ENCODE measurements around the gene DMGDH. TPM values are rescaled to one million over a fixed set of nuclear protein-coding genes. Genes with fewer than 3 reads are reported as not detected.

DMGDH gene
- total and polyA plus RNA-seq, 10 of the 15 experiments (the other 5 are each of a cell fraction or from before 2014, with no cell fraction given): 0.22 to 1.5 (median 0.44) TPM; not detected in 3

DNA sequence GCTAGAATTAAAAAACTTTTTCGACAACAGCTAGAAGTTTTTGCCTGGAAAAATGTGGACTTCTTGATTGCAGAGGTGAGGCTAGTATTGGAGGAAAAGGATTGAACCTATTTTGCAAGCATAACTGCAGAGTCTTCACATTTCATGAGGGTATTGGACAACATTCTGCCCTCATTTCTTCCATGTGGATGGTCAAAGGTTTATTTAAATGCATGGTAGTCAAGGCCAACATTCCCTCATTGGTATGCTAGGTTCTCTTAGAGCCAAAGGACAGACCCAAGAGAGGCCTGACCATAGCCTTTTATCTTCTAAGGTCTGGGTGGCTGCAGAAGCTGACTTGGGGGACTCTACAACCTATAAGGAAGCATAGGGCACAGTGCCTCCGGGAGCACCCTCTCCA, 11.3 kb upstream of the DMGDH start:
- H3K27me3 ChIP-seq (replicated peaks in 1 of 2; ENCODE audit: control insufficient read depth in 2 of 2, insufficient read depth in 2 of 2, low read length in 1 of 2): no peaks in the 10 kb centered on the region
- no peak overlapping the region for H3K9ac ChIP-seq (ENCODE audit: control insufficient read depth, insufficient read depth, low read length)
- ATAC-seq (no peak), DNase-seq (ENCODE audit: low read depth, low spot score) (no peak), FAIRE-seq (no peak)
- WGBS (ENCODE audit: insufficient coverage, insufficient replicate concordance, low lambda C conversion rate, missing lambda C conversion rate): 29% methylated on average over 2 of the region's 2 CpGs
- no peak for TF ChIP-seq LARP7 (IDR thresholded peaks at IDR 0.05)
- TF ChIP-seq TBL1XR1 (IDR thresholded peaks at IDR 0.05; ENCODE audit: low read depth, low read length): no peak
- no peak for TF ChIP-seq KAT2A (conservative IDR thresholded peaks at IDR 0.05; ENCODE audit: control insufficient read depth, low read depth, low read length)
- H3K36me3 ChIP-seq (ENCODE audit: control insufficient read depth in 2 of 2, insufficient read depth in 2 of 2, low read length in 1 of 2): no peaks in the 10 kb centered on the region
- H3K79me2 ChIP-seq (ENCODE audit: control insufficient read depth, insufficient read depth, low read length): no peaks in the 10 kb centered on the region
- POLR2A ChIA-PET: no interaction called here
- H3K4me1 ChIP-seq (ENCODE audit: control insufficient read depth, insufficient read depth, low read length): no peaks in the 10 kb centered on the region
- H3K27ac ChIP-seq (ENCODE audit: control insufficient read depth, insufficient read depth): no peak overlapping the region
- in situ Hi-C loops (cut with MboI) (no loop called here), intact Hi-C loops (cut with micrococcal nuclease; ENCODE audit: unreplicated experiment) (no loop called here)
- H3K4me3 ChIP-seq: no peak overlapping the region
- RAD21 ChIA-PET (ENCODE audit: unreplicated experiment): no interaction called here
- SMC1A ChIA-PET (ENCODE audit: uncharacterized antibody, unreplicated experiment): no interaction called here
- H4K20me1 ChIP-seq (ENCODE audit: control insufficient read depth, insufficient read depth): no peaks in the 10 kb centered on the region
- no peak overlapping the region for H2AFZ ChIP-seq (ENCODE audit: control insufficient read depth, low read depth, low read length)
- CTCF ChIA-PET: interaction anchor here (0.8 to 1.2 kb wide), 3 partner anchors 10 to 60 kb away, joined by 3 to 4 read pairs (median 3); no protein-coding TSS in a partner anchor
- H3K4me2 ChIP-seq (ENCODE audit: control insufficient read depth, insufficient read depth): no peak overlapping the region
- BruUV-seq (replicated peaks): no TSS peak
- no peaks in the 10 kb centered on the region for H3K9me3 ChIP-seq (replicated peaks; ENCODE audit: control insufficient read depth, insufficient read depth, low read length)

DNA sequence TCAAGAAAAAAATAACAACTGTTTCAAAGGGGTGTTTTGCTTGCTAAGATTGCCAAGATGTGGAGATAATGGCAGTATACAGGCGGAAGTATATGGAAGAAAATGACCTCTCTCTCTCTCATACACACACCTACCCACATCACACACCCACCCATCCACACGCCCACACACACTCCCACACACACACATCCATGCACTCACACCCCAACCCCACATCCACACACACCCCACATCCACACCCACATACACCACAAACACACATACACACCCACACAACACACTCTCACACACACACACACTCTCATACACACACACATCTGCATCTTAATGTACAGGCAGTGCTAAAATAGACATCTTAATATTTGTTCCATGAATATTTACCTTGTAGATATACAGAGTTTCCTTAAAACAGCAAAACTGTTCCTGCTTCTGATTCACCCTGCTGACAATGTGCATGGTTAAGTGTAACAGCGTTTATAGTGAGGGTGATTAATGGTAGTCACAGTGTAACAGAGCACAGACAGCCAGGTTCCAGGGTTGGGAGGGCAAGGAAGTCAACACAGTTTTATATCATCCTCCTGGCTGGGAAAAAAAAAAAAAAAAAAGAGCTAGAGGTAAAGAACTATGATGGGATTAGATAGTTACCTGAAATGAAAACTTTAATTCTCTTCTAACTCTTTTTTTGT, 8.3 kb upstream of the DMGDH start:
- Histone ChIP-seq H3K4me2 (ENCODE audit: control insufficient read depth, insufficient read depth) (no peak overlapping the region), H3K9me3 (replicated peaks; ENCODE audit: control insufficient read depth, insufficient read depth, low read length) (no peaks in the 10 kb centered on the region), H3K9ac (ENCODE audit: control insufficient read depth, insufficient read depth, low read length) (no peak overlapping the region), H3K27ac (ENCODE audit: control insufficient read depth, insufficient read depth) (no peak overlapping the region), H3K79me2 (ENCODE audit: control insufficient read depth, insufficient read depth, low read length) (no peaks in the 10 kb centered on the region), H2AFZ (ENCODE audit: control insufficient read depth, low read depth, low read length) (no peak overlapping the region), H4K20me1 (ENCODE audit: control insufficient read depth, insufficient read depth) (no peaks in the 10 kb centered on the region), H3K4me1 (ENCODE audit: control insufficient read depth, insufficient read depth, low read length) (no peaks in the 10 kb centered on the region), H3K36me3 (ENCODE audit: control insufficient read depth in 2 of 2, insufficient read depth in 2 of 2, low read length in 1 of 2) (no peaks in the 10 kb centered on the region), H3K4me3 (no peak overlapping the region), H3K27me3 (replicated peaks in 1 of 2; ENCODE audit: control insufficient read depth in 2 of 2, insufficient read depth in 2 of 2, low read length in 1 of 2) (no peaks in the 10 kb centered on the region)
- DNase-seq (ENCODE audit: low read depth, low spot score) (no peak), ATAC-seq (no peak), FAIRE-seq (no peak)
- no TSS peak for BruUV-seq (replicated peaks)
- ChIA-PET CTCF (interaction anchor here (0.9 to 2.3 kb wide), 4 partner anchors 11 to 179 kb away, joined by 3 to 7 read pairs (median 4); no protein-coding TSS in a partner anchor), RAD21 (ENCODE audit: unreplicated experiment) (no interaction called here), SMC1A (ENCODE audit: uncharacterized antibody, unreplicated experiment) (interaction anchor here (1.0 kb wide), 1 partner anchor 122 kb away, joined by 4 read pairs; no protein-coding TSS in a partner anchor), POLR2A (interaction anchor here (0.6 kb wide), 1 partner anchor 609 kb away, joined by 3 read pairs; no protein-coding TSS in a partner anchor)
- WGBS (ENCODE audit: insufficient coverage, insufficient replicate concordance, low lambda C conversion rate, missing lambda C conversion rate): 45% methylated on average over 3 of the region's 3 CpGs
- in situ Hi-C loops (cut with MboI) (no loop called here), intact Hi-C loops (cut with micrococcal nuclease; ENCODE audit: unreplicated experiment) (no loop called here)
- TF ChIP-seq BACH1 (IDR thresholded peaks at IDR 0.05; ENCODE audit: borderline replicate concordance) (no peak), TCF7 (IDR thresholded peaks at IDR 0.05; ENCODE audit: borderline replicate concordance) (no peak), FOXM1 (IDR thresholded peaks at IDR 0.05; ENCODE audit: low read depth, low read length) (no peak)

Data from GM12878 (cell line).